CD4-positive, alpha-beta T cell treated with Interleukin-6 for 4 hours (primary cell): ENCODE measurements around the gene PDE4D.

Experiments
- DNase-seq: peaks from one replicate; pipeline ENCODE4 v3.0.0-alpha.2; 2020; ENCODE audit warnings: mixed read lengths

PDE4D gene

GRCh38 chr5:59838067-59838466 is 55.5 kb downstream of the PDE4D start:
- DNase-seq: no peak

- no peak for DNase-seq
Measured at GRCh38 chr5:59837071-59837470, 56.5 kb downstream of the PDE4D start.

GRCh38 chr5:59835800-59836199 is 57.7 kb downstream of the PDE4D start:
- DNase-seq: no peak

- no peak for DNase-seq
Measured at GRCh38 chr5:59833448-59833847, 60.1 kb downstream of the PDE4D start.

- DNase-seq: no peak
Measured at GRCh38 chr5:59832577-59833301, 60.8 kb downstream of the PDE4D start.

GRCh38 chr5:59831326-59832010 is 62.1 kb downstream of the PDE4D start:
- no peak for DNase-seq

GRCh38 chr5:59830536-59831200 is 62.9 kb downstream of the PDE4D start:
- no peak for DNase-seq

- DNase-seq: no peak
Measured at GRCh38 chr5:59829922-59830321, 63.6 kb downstream of the PDE4D start.

GRCh38 chr5:59829386-59829785 is 64.1 kb downstream of the PDE4D start:
- DNase-seq: no peak

GRCh38 chr5:59828623-59829022 is 64.9 kb downstream of the PDE4D start:
- no peak for DNase-seq

GRCh38 chr5:59826996-59827395 is 66.5 kb downstream of the PDE4D start:
- DNase-seq: no peak

- no peak for DNase-seq
Measured at GRCh38 chr5:59823420-59823819, 70.1 kb downstream of the PDE4D start.

GRCh38 chr5:59819806-59820205 is 73.7 kb downstream of the PDE4D start:
- no peak for DNase-seq

- DNase-seq: no peak
Measured at GRCh38 chr5:59817536-59817935, 76.0 kb downstream of the PDE4D start.

GRCh38 chr5:59816654-59817300 is 76.7 kb downstream of the PDE4D start:
- no peak for DNase-seq

GRCh38 chr5:59814537-59814872 is 79.0 kb downstream of the PDE4D start:
- DNase-seq: no peak

GRCh38 chr5:59813761-59814536 is 79.6 kb downstream of the PDE4D start:
- no peak for DNase-seq

GRCh38 chr5:59810041-59810440 is 83.5 kb downstream of the PDE4D start:
- peak; percentile 63 for DNase-seq

GRCh38 chr5:59807806-59808205 is 85.7 kb downstream of the PDE4D start:
- DNase-seq: no peak

- no peak for DNase-seq
Measured at GRCh38 chr5:59800347-59800893, 93.1 kb downstream of the PDE4D start.

- DNase-seq: peak; percentile 8
Measured at GRCh38 chr5:59799668-59800346, 93.7 kb downstream of the PDE4D start.
